GM19324 (cell line): Measurements from ENCODE around the gene METRN.

Experiments used
- ATAC-seq: cut with Tn5 transposase; IDR thresholded peaks from one replicate; pipeline ENCODE4 v1.9.1; 2021; ENCODE audit warnings: mild to moderate bottlenecking, moderate library complexity; ENCODE audit not compliant: unreplicated experiment, low FRiP score

The METRN gene

GRCh38 chr16:677316-678190 lies 37.4 kb upstream of the METRN start:
- ATAC-seq = no peak

DNA sequence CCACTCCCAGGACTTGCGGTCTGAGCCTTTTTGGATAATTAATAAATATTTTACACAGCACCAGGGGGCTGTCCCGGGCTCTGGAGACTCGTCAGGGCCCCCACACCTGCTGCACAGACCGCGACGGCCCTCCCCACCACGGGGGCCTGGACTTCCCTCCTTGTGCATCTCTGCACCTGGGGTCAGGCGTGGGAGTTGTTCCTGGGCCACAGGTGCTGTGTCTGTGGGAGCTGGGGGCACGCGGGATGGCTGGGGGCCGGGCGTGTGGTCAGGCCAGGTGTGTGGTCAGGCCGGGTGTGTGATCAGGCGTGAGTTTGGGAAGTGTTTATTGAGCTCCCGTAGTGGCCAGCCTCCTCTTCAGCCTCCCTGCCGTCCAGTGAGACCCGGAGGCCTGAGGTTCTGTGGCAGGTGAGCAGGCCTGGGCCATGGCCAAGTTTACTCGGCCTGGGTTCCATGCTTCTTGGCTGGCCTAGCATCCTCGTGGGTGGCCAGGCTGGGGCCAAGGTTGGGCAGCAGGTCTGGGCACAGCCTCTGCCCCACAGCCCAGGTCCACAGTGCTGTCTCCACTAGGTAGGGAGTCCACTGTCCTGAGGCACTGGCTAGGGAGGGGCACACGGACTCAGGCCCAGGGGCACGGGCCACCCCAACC lies 36.6 kb upstream of the METRN start:
- ATAC-seq = no peak

GRCh38 chr16:678858-679813 lies 35.8 kb upstream of the METRN start:
- ATAC-seq = peak; percentile 1

- peak; percentile 61 for ATAC-seq
Measured at GRCh38 chr16:679814-680624, 34.9 kb upstream of the METRN start, which contains the start of gene STUB1. Gene STUB1, plus strand, starts transcription at chr16:680410. Its CDS starts 116 bp downstream, at chr16:680526.

GRCh38 chr16:680625-680945 lies 34.3 kb upstream of the METRN start:
- ATAC-seq = peak; percentile 2

- no peak for ATAC-seq
Measured at GRCh38 chr16:680967-681745, 33.8 kb upstream of the METRN start.

GRCh38 chr16:681746-682427 lies 33.0 kb upstream of the METRN start:
- ATAC-seq = no peak

DNA sequence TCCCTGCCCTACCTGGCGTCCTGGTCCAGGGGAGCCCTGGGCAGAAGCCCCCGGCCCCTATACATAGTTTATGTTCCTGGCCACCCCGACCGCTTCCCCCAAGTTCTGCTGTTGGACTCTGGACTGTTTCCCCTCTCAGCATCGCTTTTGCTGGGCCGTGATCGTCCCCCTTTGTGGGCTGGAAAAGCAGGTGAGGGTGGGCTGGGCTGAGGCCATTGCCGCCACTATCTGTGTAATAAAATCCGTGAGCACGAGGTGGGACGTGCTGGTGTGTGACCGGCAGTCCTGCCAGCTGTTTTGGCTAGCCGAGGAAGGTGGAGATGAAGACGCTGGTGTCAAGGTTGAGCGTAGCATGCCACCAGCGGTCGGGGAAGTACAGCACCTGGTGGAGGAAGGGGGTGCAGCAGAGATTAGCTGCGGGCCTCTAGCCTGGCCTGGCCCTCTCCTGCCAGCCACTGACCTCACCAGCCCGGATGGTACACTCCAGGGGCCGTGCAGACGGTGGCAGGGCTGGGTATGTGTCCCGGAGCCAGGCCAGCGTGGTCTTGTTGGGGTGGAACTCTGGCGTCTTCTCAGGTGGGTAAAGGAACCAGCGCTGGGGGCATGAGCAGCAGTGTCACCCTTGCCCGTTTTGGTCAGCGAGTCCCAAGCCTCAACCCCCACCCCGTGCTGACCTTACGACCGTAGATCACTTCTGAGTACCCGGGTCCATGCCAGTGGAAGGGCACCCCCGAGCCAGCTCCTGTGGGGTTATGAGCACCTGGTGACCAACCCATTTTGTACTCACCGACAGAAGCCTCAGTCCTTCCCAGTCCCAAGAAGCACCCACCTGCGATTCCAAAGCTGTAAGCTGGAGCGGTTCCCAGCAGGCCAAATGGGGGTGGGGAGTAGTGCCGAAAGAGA lies 32.2 kb upstream of the METRN start:
- ATAC-seq = no peak

DNA sequence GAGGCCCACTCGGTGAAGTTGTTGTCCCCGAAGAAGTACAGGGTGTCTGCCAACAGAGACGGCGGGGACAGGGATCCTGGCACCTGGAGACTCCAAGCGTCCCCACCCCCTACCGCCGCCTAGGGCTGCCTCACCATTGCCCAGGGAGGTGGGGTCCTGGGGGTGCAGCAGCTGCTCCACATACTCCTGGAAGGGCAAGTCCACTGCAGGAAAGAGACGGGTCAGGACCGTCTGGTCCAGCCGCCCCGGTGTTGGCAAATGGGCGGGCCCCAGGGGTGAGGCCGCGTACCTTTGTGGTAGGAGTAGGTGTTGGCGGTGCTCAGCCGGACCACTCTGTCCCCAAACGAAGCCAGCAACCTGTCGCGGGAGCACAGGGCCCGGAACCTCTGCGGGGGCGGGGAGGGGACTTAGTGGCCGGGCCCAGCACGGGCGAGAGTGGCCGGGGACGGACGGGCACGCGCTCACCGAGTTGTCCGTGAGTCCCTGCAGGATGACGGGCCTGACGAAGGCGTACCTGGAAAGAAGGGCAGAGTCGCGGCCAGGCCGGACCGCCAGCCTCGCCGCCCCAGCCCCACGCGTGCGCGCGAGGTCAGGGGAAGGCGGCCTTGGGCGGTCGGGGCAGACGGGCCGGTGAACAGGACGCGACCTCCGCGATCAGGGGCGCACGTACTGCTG lies 31.4 kb upstream of the METRN start:
- ATAC-seq = no peak

- peak; percentile 50 for ATAC-seq
Measured at GRCh38 chr16:684071-684794, 30.7 kb upstream of the METRN start, which contains the start of gene JMJD8. Gene JMJD8, minus strand, starts transcription at chr16:684334. Its CDS starts 15 bp downstream, at chr16:684319.

- ATAC-seq = no peak
Measured at GRCh38 chr16:684961-685696, 29.8 kb upstream of the METRN start.

DNA sequence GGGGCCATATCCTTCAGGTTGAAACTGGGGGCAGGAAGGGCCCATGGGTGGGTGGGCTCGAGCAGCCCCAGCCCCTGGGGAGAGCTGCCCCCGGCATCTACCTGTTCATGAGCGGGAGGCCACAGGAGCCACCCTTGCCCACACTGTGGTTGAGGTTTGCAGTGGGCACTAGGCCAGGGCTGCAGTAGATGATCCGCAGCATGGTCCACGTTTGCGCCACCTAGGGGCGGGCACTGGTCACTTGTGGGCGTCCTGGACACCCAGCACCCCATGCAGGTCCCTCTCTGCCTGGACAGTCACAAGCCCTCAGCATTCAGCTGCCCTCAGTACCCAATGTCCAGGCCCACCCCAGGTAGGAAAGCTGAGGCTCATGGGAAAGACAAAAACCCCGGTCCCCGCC lies 29.0 kb upstream of the METRN start:
- ATAC-seq = no peak

DNA sequence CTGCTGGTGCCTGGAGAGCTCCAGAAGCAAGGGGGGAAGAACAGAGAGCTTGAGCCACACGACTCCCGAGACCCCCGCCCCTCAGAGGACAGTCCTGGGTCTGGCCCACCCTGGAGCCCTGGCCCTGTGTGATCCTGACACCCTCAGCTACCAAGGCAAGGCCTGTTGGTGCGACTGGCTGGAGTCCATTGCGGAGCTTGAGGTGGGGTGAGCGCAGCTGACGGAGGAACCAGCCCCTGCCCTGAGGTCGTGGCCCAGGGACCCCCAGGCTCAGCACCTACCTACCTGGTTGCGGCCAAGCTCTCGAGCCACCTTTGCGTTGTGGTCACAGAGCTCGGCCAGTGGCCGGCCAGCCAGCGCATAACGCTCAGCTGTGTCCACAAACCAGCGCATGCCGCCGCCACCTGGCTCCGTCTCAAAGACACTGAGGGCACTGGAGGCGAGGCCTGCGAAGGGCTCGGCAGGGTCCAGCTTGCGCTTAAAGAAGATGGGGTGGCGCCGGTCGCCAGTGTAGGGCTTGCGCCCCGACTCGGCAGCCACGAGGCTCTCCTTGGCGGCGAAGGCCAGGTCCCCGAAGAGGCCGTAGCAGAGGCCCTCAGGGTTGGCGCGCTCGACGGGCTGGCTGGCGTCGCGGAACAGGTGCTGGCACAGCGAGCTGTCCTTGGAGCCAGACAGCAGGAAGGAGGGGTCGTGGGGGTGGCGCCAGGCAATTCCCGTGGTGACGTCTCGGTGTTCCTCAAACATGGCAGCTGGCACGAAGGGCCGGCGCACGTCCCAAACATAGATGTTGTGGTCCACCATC lies 28.3 kb upstream of the METRN start:
- no peak for ATAC-seq

DNA sequence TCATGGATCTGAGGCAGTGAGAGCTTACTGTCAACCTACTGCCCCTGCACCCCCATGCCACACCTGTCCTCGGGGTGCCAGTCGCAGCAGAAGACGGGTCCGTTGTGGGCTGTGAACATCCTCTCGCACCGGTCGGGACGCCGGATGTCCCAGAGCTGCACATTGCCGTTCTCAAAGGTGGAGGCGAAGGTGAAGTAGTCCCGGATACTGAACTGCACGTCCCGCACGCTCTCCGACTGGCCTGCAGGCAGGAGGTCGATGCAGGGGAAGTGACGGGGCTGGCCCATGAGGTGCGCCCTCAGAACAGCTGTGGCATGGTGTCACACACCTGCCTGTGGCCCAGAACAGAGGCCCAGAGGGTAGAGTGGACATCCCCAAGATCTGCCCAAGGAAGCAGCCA lies 27.4 kb upstream of the METRN start:
- ATAC-seq = no peak
